Measurements from ENCODE around the gene NEAT1.
"Not testable (repeated sequence)": the region's sequence is repeated elsewhere in the genome, so short reads cannot be mapped to it uniquely, and the experiment has no call there.

Gene NEAT1

GRCh38 chr11:65452806-65453490 is 30.4 kb downstream of the NEAT1 start:
- Histone ChIP-seq H3K4me3 (ENCODE audit: low read depth in 1 of 2, low read length in 2 of 2) (no peak overlapping the region), H3K9me3 (ENCODE audit: control insufficient read depth in 1 of 2, low read length in 2 of 2) (no peaks in the 10 kb centered on the region), H3K9ac (ENCODE audit: low read depth in 1 of 2, low read length in 2 of 2) (no peak overlapping the region), H3K27ac (ENCODE audit: low read depth, low read length) (no peak overlapping the region), H3K4me1 (ENCODE audit: control insufficient read depth in 1 of 2, insufficient read depth in 2 of 2, low read length in 2 of 2) (peaks cover 5% of the 10 kb centered on the region in 2 donors), H3K27me3 (ENCODE audit: control insufficient read depth in 1 of 2, insufficient read depth in 2 of 2, low read length in 2 of 2) (no peaks in the 10 kb centered on the region), H3K36me3 (ENCODE audit: control insufficient read depth in 1 of 2, insufficient read depth in 2 of 2, low read length in 2 of 2) (no peaks in the 10 kb centered on the region)

GRCh38 chr11:65454311-65454695 is 31.7 kb downstream of the NEAT1 start:
- Histone ChIP-seq H3K27ac (ENCODE audit: low read depth, low read length) (no peak overlapping the region), H3K27me3 (ENCODE audit: control insufficient read depth in 1 of 2, insufficient read depth in 2 of 2, low read length in 2 of 2) (no peaks in the 10 kb centered on the region), H3K9me3 (ENCODE audit: control insufficient read depth in 1 of 2, low read length in 2 of 2) (no peaks in the 10 kb centered on the region), H3K4me1 (ENCODE audit: control insufficient read depth in 1 of 2, insufficient read depth in 2 of 2, low read length in 2 of 2) (peaks cover 5% of the 10 kb centered on the region in 2 donors), H3K36me3 (ENCODE audit: control insufficient read depth in 1 of 2, insufficient read depth in 2 of 2, low read length in 2 of 2) (no peaks in the 10 kb centered on the region), H3K9ac (ENCODE audit: low read depth in 1 of 2, low read length in 2 of 2) (peak overlapping the region in 1 of 2 donors; percentile 72), H3K4me3 (ENCODE audit: low read depth in 1 of 2, low read length in 2 of 2) (peak overlapping the region; percentile 68 to 79)

- peak overlapping the region; percentile 23 for H3K27ac ChIP-seq (ENCODE audit: low read depth, low read length)
These were observed 32.3 kb downstream of the NEAT1 start for GRCh38 chr11:65454696-65455456.

GRCh38 chr11:65456418-65456817 is 33.8 kb downstream of the NEAT1 start:
- H3K4me1 ChIP-seq (ENCODE audit: control insufficient read depth in 1 of 2, insufficient read depth in 2 of 2, low read length in 2 of 2), result peaks cover 5% of the 10 kb centered on the region in 2 donors
- H3K36me3 ChIP-seq (ENCODE audit: control insufficient read depth in 1 of 2, insufficient read depth in 2 of 2, low read length in 2 of 2), result no peaks in the 10 kb centered on the region
- no peak overlapping the region for H3K4me3 ChIP-seq (ENCODE audit: low read depth in 1 of 2, low read length in 2 of 2)
- no peaks in the 10 kb centered on the region for H3K9me3 ChIP-seq (ENCODE audit: control insufficient read depth in 1 of 2, low read length in 2 of 2)
- H3K27ac ChIP-seq (ENCODE audit: low read depth, low read length), result no peak overlapping the region
- H3K27me3 ChIP-seq (ENCODE audit: control insufficient read depth in 1 of 2, insufficient read depth in 2 of 2, low read length in 2 of 2), result no peaks in the 10 kb centered on the region
- no peak overlapping the region for H3K9ac ChIP-seq (ENCODE audit: low read depth in 1 of 2, low read length in 2 of 2)

More at GRCh38 chr11:65454696-65455456, 32.3 kb downstream of the NEAT1 start:
- peak overlapping the region; percentile 72 to 86 for H3K9ac ChIP-seq (ENCODE audit: low read depth in 1 of 2, low read length in 2 of 2)
- no peaks in the 10 kb centered on the region for H3K9me3 ChIP-seq (ENCODE audit: control insufficient read depth in 1 of 2, low read length in 2 of 2)
- peak overlapping the region; percentile 68 to 79 for H3K4me3 ChIP-seq (ENCODE audit: low read depth in 1 of 2, low read length in 2 of 2)
- no peaks in the 10 kb centered on the region for H3K27me3 ChIP-seq (ENCODE audit: control insufficient read depth in 1 of 2, insufficient read depth in 2 of 2, low read length in 2 of 2)
- no peaks in the 10 kb centered on the region for H3K36me3 ChIP-seq (ENCODE audit: control insufficient read depth in 1 of 2, insufficient read depth in 2 of 2, low read length in 2 of 2)
- H3K4me1 ChIP-seq (ENCODE audit: control insufficient read depth in 1 of 2, insufficient read depth in 2 of 2, low read length in 2 of 2), result peaks cover 5% of the 10 kb centered on the region in 2 donors

GRCh38 chr11:65459552-65459951 is 37.0 kb downstream of the NEAT1 start:
- H3K27me3 ChIP-seq (ENCODE audit: control insufficient read depth in 1 of 2, insufficient read depth in 2 of 2, low read length in 2 of 2), result no peaks in the 10 kb centered on the region
- no peak overlapping the region for H3K27ac ChIP-seq (ENCODE audit: low read depth, low read length)
- no peaks in the 10 kb centered on the region for H3K36me3 ChIP-seq (ENCODE audit: control insufficient read depth in 1 of 2, insufficient read depth in 2 of 2, low read length in 2 of 2)
- H3K9me3 ChIP-seq (ENCODE audit: control insufficient read depth in 1 of 2, low read length in 2 of 2), result no peaks in the 10 kb centered on the region
- H3K4me3 ChIP-seq (ENCODE audit: low read depth in 1 of 2, low read length in 2 of 2), result no peak overlapping the region
- H3K4me1 ChIP-seq (ENCODE audit: control insufficient read depth in 1 of 2, insufficient read depth in 2 of 2, low read length in 2 of 2), result peaks cover 5% of the 10 kb centered on the region in 2 donors
- no peak overlapping the region for H3K9ac ChIP-seq (ENCODE audit: low read depth in 1 of 2, low read length in 2 of 2)

GRCh38 chr11:65465471-65465870 is 42.9 kb downstream of the NEAT1 start:
- H3K27ac ChIP-seq (ENCODE audit: low read depth, low read length); H3K9ac ChIP-seq (ENCODE audit: low read depth in 1 of 2, low read length in 2 of 2); H3K36me3 ChIP-seq (ENCODE audit: control insufficient read depth in 1 of 2, insufficient read depth in 2 of 2, low read length in 2 of 2); H3K4me3 ChIP-seq (ENCODE audit: low read depth in 1 of 2, low read length in 2 of 2); H3K27me3 ChIP-seq (ENCODE audit: control insufficient read depth in 1 of 2, insufficient read depth in 2 of 2, low read length in 2 of 2); H3K9me3 ChIP-seq (ENCODE audit: control insufficient read depth in 1 of 2, low read length in 2 of 2): not testable (repeated sequence)
- peaks cover 0 to 11% of the 10 kb centered on the region in 2 donors for H3K4me1 ChIP-seq (ENCODE audit: control insufficient read depth in 1 of 2, insufficient read depth in 2 of 2, low read length in 2 of 2)

GRCh38 chr11:65467306-65467705 is 44.7 kb downstream of the NEAT1 start:
- not testable (repeated sequence) for H3K27ac ChIP-seq (ENCODE audit: low read depth, low read length); H3K9ac ChIP-seq (ENCODE audit: low read depth in 1 of 2, low read length in 2 of 2)

GRCh38 chr11:65468874-65469333 is 46.3 kb downstream of the NEAT1 start:
- no peak overlapping the region for H3K27ac ChIP-seq (ENCODE audit: low read depth, low read length)
- no peak overlapping the region for H3K9ac ChIP-seq (ENCODE audit: low read depth in 1 of 2, low read length in 2 of 2)
- H3K27me3 ChIP-seq (ENCODE audit: control insufficient read depth in 1 of 2, insufficient read depth in 2 of 2, low read length in 2 of 2), result no peaks in the 10 kb centered on the region
- no peaks in the 10 kb centered on the region for H3K36me3 ChIP-seq (ENCODE audit: control insufficient read depth in 1 of 2, insufficient read depth in 2 of 2, low read length in 2 of 2)
- no peaks in the 10 kb centered on the region for H3K9me3 ChIP-seq (ENCODE audit: control insufficient read depth in 1 of 2, low read length in 2 of 2)
- no peak overlapping the region for H3K4me3 ChIP-seq (ENCODE audit: low read depth in 1 of 2, low read length in 2 of 2)
- H3K4me1 ChIP-seq (ENCODE audit: control insufficient read depth in 1 of 2, insufficient read depth in 2 of 2, low read length in 2 of 2), result peaks cover 12 to 22% of the 10 kb centered on the region in 2 donors

More at GRCh38 chr11:65467306-65467705, 44.7 kb downstream of the NEAT1 start:
- not testable (repeated sequence) for H3K4me3 ChIP-seq (ENCODE audit: low read depth in 1 of 2, low read length in 2 of 2); H3K27me3 ChIP-seq (ENCODE audit: control insufficient read depth in 1 of 2, insufficient read depth in 2 of 2, low read length in 2 of 2); H3K36me3 ChIP-seq (ENCODE audit: control insufficient read depth in 1 of 2, insufficient read depth in 2 of 2, low read length in 2 of 2); H3K9me3 ChIP-seq (ENCODE audit: control insufficient read depth in 1 of 2, low read length in 2 of 2)
- peaks cover 11 to 22% of the 10 kb centered on the region in 2 donors for H3K4me1 ChIP-seq (ENCODE audit: control insufficient read depth in 1 of 2, insufficient read depth in 2 of 2, low read length in 2 of 2)

GRCh38 chr11:65470433-65471049 is 47.9 kb downstream of the NEAT1 start:
- Histone ChIP-seq H3K4me3 (ENCODE audit: low read depth in 1 of 2, low read length in 2 of 2) (no peak overlapping the region), H3K9ac (ENCODE audit: low read depth in 1 of 2, low read length in 2 of 2) (no peak overlapping the region), H3K36me3 (ENCODE audit: control insufficient read depth in 1 of 2, insufficient read depth in 2 of 2, low read length in 2 of 2) (no peaks in the 10 kb centered on the region), H3K4me1 (ENCODE audit: control insufficient read depth in 1 of 2, insufficient read depth in 2 of 2, low read length in 2 of 2) (peaks cover 19 to 35% of the 10 kb centered on the region in 2 donors), H3K27ac (ENCODE audit: low read depth, low read length) (no peak overlapping the region), H3K27me3 (ENCODE audit: control insufficient read depth in 1 of 2, insufficient read depth in 2 of 2, low read length in 2 of 2) (no peaks in the 10 kb centered on the region), H3K9me3 (ENCODE audit: control insufficient read depth in 1 of 2, low read length in 2 of 2) (no peaks in the 10 kb centered on the region)

- peak overlapping the region; percentile 60 for H3K27ac ChIP-seq (ENCODE audit: low read depth, low read length)
- H3K9ac ChIP-seq (ENCODE audit: low read depth in 1 of 2, low read length in 2 of 2), result peak overlapping the region; percentile 51 to 62
- no peaks in the 10 kb centered on the region for H3K9me3 ChIP-seq (ENCODE audit: control insufficient read depth in 1 of 2, low read length in 2 of 2)
- no peaks in the 10 kb centered on the region for H3K36me3 ChIP-seq (ENCODE audit: control insufficient read depth in 1 of 2, insufficient read depth in 2 of 2, low read length in 2 of 2)
- no peaks in the 10 kb centered on the region for H3K27me3 ChIP-seq (ENCODE audit: control insufficient read depth in 1 of 2, insufficient read depth in 2 of 2, low read length in 2 of 2)
- H3K4me3 ChIP-seq (ENCODE audit: low read depth in 1 of 2, low read length in 2 of 2), result peak overlapping the region; percentile 10 to 13
- H3K4me1 ChIP-seq (ENCODE audit: control insufficient read depth in 1 of 2, insufficient read depth in 2 of 2, low read length in 2 of 2), result peaks cover 23 to 40% of the 10 kb centered on the region in 2 donors
These were observed 48.9 kb downstream of the NEAT1 start for GRCh38 chr11:65471447-65471891.
